Activated CD4-positive, alpha-beta memory T cell treated with anti-CD3 and anti-CD28 coated beads, Interleukin-2, amount 10 ng/mL, durations not matched to agents 7 days and 5 days (primary cell): ENCODE results near the gene LIX1. TPM values are rescaled to one million over a fixed set of nuclear protein-coding genes. Genes with fewer than 3 reads are reported as not detected.

ENCODE experiments used
- CTCF ChIA-PET: fragments of 350-600 bp; sonication (Branson Sonifier 250); formaldehyde crosslinking; loops from one replicate; lab custom pipeline; 2021; ENCODE audit warnings: antibody characterized with exemption, inconsistent platforms; lab: Charles Lee
- POLR2A ChIA-PET: fragments of 350-600 bp; sonication (Branson Sonifier 250); formaldehyde crosslinking; loops from one replicate; lab custom pipeline; 2021; ENCODE audit warnings: antibody characterized with exemption; lab: Charles Lee
- DNase-seq: peaks from one replicate; pipeline ENCODE4 v3.0.0-alpha.2; 2020
- H3K27ac Mint-ChIP-seq: one replicate; pipeline ENCODE4 v1.8.0; 2021; ENCODE audit warnings: mild to moderate bottlenecking, mixed read lengths
- H3K27me3 Mint-ChIP-seq: one replicate; pipeline ENCODE4 v1.8.0; 2021; ENCODE audit warnings: mixed read lengths
- H3K36me3 Mint-ChIP-seq: one replicate; pipeline ENCODE4 v1.8.0; 2021; ENCODE audit warnings: low read depth, mixed read lengths
- H3K4me1 Mint-ChIP-seq: one replicate; pipeline ENCODE4 v1.8.0; 2021; ENCODE audit warnings: mixed read lengths
- H3K4me3 Mint-ChIP-seq: one replicate; pipeline ENCODE4 v1.8.0; 2021; ENCODE audit warnings: mild to moderate bottlenecking, mixed read lengths
- H3K9me3 Mint-ChIP-seq: one replicate; pipeline ENCODE4 v1.8.0; 2021; ENCODE audit warnings: mixed read lengths
- total RNA-seq, 2 experiments: library from RNA; stranded (reverse); gene quantifications; one replicate each; pipeline ENCODE4 v1.2.3, GENCODE V29; 2021

LIX1 gene
- total RNA-seq, 2 experiments from 2014 or later = not detected

- POLR2A ChIA-PET = no interaction called here
Observed at GRCh38 chr5:97165726-97166125, 23.3 kb upstream of the LIX1 start.

GRCh38 chr5:97164846-97165245 is 22.4 kb upstream of the LIX1 start:
- DNase-seq = no peak
- POLR2A ChIA-PET = no interaction called here
- Mint-ChIP-seq H3K27ac (peak overlapping the region; percentile 47), H3K4me1 (peaks cover 26% of the 10 kb centered on the region), H3K4me3 (no peak overlapping the region), H3K27me3 (no peaks in the 10 kb centered on the region), H3K36me3 (peaks cover 42% of the 10 kb centered on the region), H3K9me3 (no peaks in the 10 kb centered on the region)
- CTCF ChIA-PET = interaction anchor here (0.6 to 7.1 kb wide), 13 partner anchors 14 to 1666 kb away, joined by 3 to 89 read pairs (median 3); partner anchors contain the start of genes ERAP1, LIX1 and LNPEP

More at GRCh38 chr5:97165726-97166125, 23.3 kb upstream of the LIX1 start:
- Mint-ChIP-seq H3K36me3 (peaks cover 45% of the 10 kb centered on the region), H3K4me1 (peaks cover 26% of the 10 kb centered on the region), H3K27me3 (no peaks in the 10 kb centered on the region), H3K27ac (peak overlapping the region; percentile 21), H3K4me3 (no peak overlapping the region), H3K9me3 (no peaks in the 10 kb centered on the region)
- DNase-seq = no peak
- CTCF ChIA-PET = interaction anchor here (1.2 to 4.3 kb wide), 3 partner anchors 23 to 413 kb away, joined by 6 to 27 read pairs (median 19); partner anchors contain the start of gene LIX1

- POLR2A ChIA-PET = interaction anchor here (1.0 kb wide), 1 partner anchor 292 kb away, joined by 3 read pairs; no protein-coding TSS in a partner anchor
- Mint-ChIP-seq H3K36me3 (peaks cover 48% of the 10 kb centered on the region), H3K27ac (no peak overlapping the region), H3K9me3 (no peaks in the 10 kb centered on the region), H3K27me3 (no peaks in the 10 kb centered on the region), H3K4me1 (peaks cover 26% of the 10 kb centered on the region), H3K4me3 (no peak overlapping the region)
- CTCF ChIA-PET = interaction anchor here (0.8 to 7.1 kb wide), 17 partner anchors 10 to 504 kb away, joined by 3 to 89 read pairs (median 4); partner anchors contain the start of genes ERAP1, LIX1 and LNPEP
- no peak for DNase-seq
Observed at GRCh38 chr5:97163790-97164285, 21.4 kb upstream of the LIX1 start.

GRCh38 chr5:97163360-97163764 is 21.0 kb upstream of the LIX1 start:
- Mint-ChIP-seq H3K36me3 (peaks cover 51% of the 10 kb centered on the region), H3K9me3 (peaks cover 4% of the 10 kb centered on the region), H3K27ac (no peak overlapping the region), H3K4me3 (no peak overlapping the region), H3K4me1 (peaks cover 26% of the 10 kb centered on the region), H3K27me3 (no peaks in the 10 kb centered on the region)
- DNase-seq = no peak
- ChIA-PET CTCF (interaction anchor here (0.6 to 7.1 kb wide), 17 partner anchors 9 to 503 kb away, joined by 3 to 89 read pairs (median 4); partner anchors contain the start of genes ERAP1 and LIX1), POLR2A (interaction anchor here (1.0 kb wide), 1 partner anchor 292 kb away, joined by 3 read pairs; no protein-coding TSS in a partner anchor)

GRCh38 chr5:97162045-97162444 is 19.6 kb upstream of the LIX1 start:
- Mint-ChIP-seq H3K4me3 (no peak overlapping the region), H3K9me3 (peaks cover 16% of the 10 kb centered on the region), H3K27ac (no peak overlapping the region), H3K27me3 (no peaks in the 10 kb centered on the region), H3K4me1 (peaks cover 19% of the 10 kb centered on the region), H3K36me3 (peaks cover 54% of the 10 kb centered on the region)
- POLR2A ChIA-PET = interaction anchor here (1.0 to 1.7 kb wide), 5 partner anchors 116 to 410 kb away, joined by 3 to 7 read pairs (median 3); partner anchors contain the start of gene ERAP1
- peak; percentile 56 for DNase-seq
- CTCF ChIA-PET = interaction anchor here (0.7 to 7.1 kb wide), 48 partner anchors 8 to 548 kb away, joined by 3 to 89 read pairs (median 4); partner anchors contain the start of genes ERAP1, ERAP2, LIX1 and LNPEP

GRCh38 chr5:97157689-97158088 is 15.3 kb upstream of the LIX1 start:
- peaks cover 26% of the 10 kb centered on the region for H3K9me3 Mint-ChIP-seq

GRCh38 chr5:97151370-97151769 is 9.0 kb upstream of the LIX1 start:
- Mint-ChIP-seq H3K4me1 (no peaks in the 10 kb centered on the region), H3K9me3 (peaks cover 6% of the 10 kb centered on the region), H3K27me3 (peaks cover 7% of the 10 kb centered on the region), H3K4me3 (no peak overlapping the region), H3K36me3 (peaks cover 5% of the 10 kb centered on the region), H3K27ac (no peak overlapping the region)
- DNase-seq = no peak
- POLR2A ChIA-PET = no interaction called here
- CTCF ChIA-PET = interaction anchor here (1.3 kb wide), 1 partner anchor 13 kb away, joined by 3 read pairs; no protein-coding TSS in a partner anchor

More at GRCh38 chr5:97157689-97158088, 15.3 kb upstream of the LIX1 start:
- no peak overlapping the region for H3K27ac Mint-ChIP-seq
- H3K4me1 Mint-ChIP-seq = no peaks in the 10 kb centered on the region
- peaks cover 44% of the 10 kb centered on the region for H3K36me3 Mint-ChIP-seq
- POLR2A ChIA-PET = interaction anchor here (1.1 kb wide), 1 partner anchor 8 kb away, joined by 3 read pairs; no protein-coding TSS in a partner anchor
- H3K4me3 Mint-ChIP-seq = no peak overlapping the region
- peaks cover 7% of the 10 kb centered on the region for H3K27me3 Mint-ChIP-seq
- CTCF ChIA-PET = interaction anchor here (0.8 to 1.5 kb wide), 3 partner anchors 9 to 289 kb away, joined by 3 to 6 read pairs (median 3); partner anchors contain the start of gene LIX1
- DNase-seq = no peak

GRCh38 chr5:97150401-97150800 is 8.0 kb upstream of the LIX1 start:
- no peak overlapping the region for H3K27ac Mint-ChIP-seq
- ChIA-PET CTCF (interaction anchor here (0.8 to 2.4 kb wide), 3 partner anchors 11 to 281 kb away, joined by 3 to 7 read pairs (median 3); no protein-coding TSS in a partner anchor), POLR2A (no interaction called here)
- no peak overlapping the region for H3K4me3 Mint-ChIP-seq
- peaks cover under 1% of the 10 kb centered on the region for H3K36me3 Mint-ChIP-seq
- no peaks in the 10 kb centered on the region for H3K4me1 Mint-ChIP-seq
- no peak for DNase-seq
- H3K27me3 Mint-ChIP-seq = peaks cover 4% of the 10 kb centered on the region
- peaks cover 2% of the 10 kb centered on the region for H3K9me3 Mint-ChIP-seq

- ChIA-PET POLR2A (interaction anchor here (0.9 kb wide), 1 partner anchor 8 kb away, joined by 3 read pairs; no protein-coding TSS in a partner anchor), CTCF (interaction anchor here (0.8 to 2.4 kb wide), 2 partner anchors 12 to 281 kb away, joined by 3 to 7 read pairs; no protein-coding TSS in a partner anchor)
- DNase-seq = no peak
- Mint-ChIP-seq H3K4me3 (no peak overlapping the region), H3K27ac (no peak overlapping the region), H3K9me3 (peaks cover 2% of the 10 kb centered on the region), H3K27me3 (peaks cover 4% of the 10 kb centered on the region), H3K4me1 (no peaks in the 10 kb centered on the region), H3K36me3 (no peaks in the 10 kb centered on the region)
Observed at GRCh38 chr5:97149709-97150108, 7.3 kb upstream of the LIX1 start.

- Mint-ChIP-seq H3K27me3 (no peaks in the 10 kb centered on the region), H3K4me1 (no peaks in the 10 kb centered on the region), H3K27ac (no peak overlapping the region), H3K9me3 (no peaks in the 10 kb centered on the region), H3K36me3 (no peaks in the 10 kb centered on the region), H3K4me3 (no peak overlapping the region)
- ChIA-PET CTCF (interaction anchor here (1.0 to 2.5 kb wide), 4 partner anchors 9 to 279 kb away, joined by 3 to 7 read pairs (median 4); no protein-coding TSS in a partner anchor), POLR2A (no interaction called here)
- no peak for DNase-seq
Observed at GRCh38 chr5:97148288-97148687, 5.9 kb upstream of the LIX1 start.

GRCh38 chr5:97143704-97144103 is 1.3 kb upstream of the LIX1 start:
- ChIA-PET CTCF (interaction anchor here (0.7 to 1.4 kb wide), 4 partner anchors 11 to 1430 kb away, joined by 3 to 5 read pairs (median 4); no protein-coding TSS in a partner anchor), POLR2A (no interaction called here)
- no peaks in the 10 kb centered on the region for H3K36me3 Mint-ChIP-seq
- no peaks in the 10 kb centered on the region for H3K9me3 Mint-ChIP-seq
- no peaks in the 10 kb centered on the region for H3K4me1 Mint-ChIP-seq
- H3K27me3 Mint-ChIP-seq = peaks cover 16% of the 10 kb centered on the region
- H3K27ac Mint-ChIP-seq = no peak overlapping the region
- DNase-seq = no peak
- H3K4me3 Mint-ChIP-seq = no peak overlapping the region

- ChIA-PET CTCF (interaction anchor here (0.9 to 5.0 kb wide), 12 partner anchors 11 to 527 kb away, joined by 3 to 49 read pairs (median 4); no protein-coding TSS in a partner anchor), POLR2A (interaction anchor here (1.0 kb wide), 1 partner anchor 205 kb away, joined by 4 read pairs; the partner anchor contains the start of gene LNPEP)
- Mint-ChIP-seq H3K27me3 (peaks cover 19% of the 10 kb centered on the region), H3K4me3 (no peak overlapping the region), H3K27ac (no peak overlapping the region), H3K4me1 (peaks cover under 1% of the 10 kb centered on the region), H3K36me3 (no peaks in the 10 kb centered on the region), H3K9me3 (no peaks in the 10 kb centered on the region)
- DNase-seq = no peak
Observed at GRCh38 chr5:97141539-97141938, 872 bp downstream of the LIX1 start.
